ENCODE data around the gene COL16A1.
A peak's percentile ranks its signal among the peaks of the same experiment; 100 is the strongest.

COL16A1 gene

DNA sequence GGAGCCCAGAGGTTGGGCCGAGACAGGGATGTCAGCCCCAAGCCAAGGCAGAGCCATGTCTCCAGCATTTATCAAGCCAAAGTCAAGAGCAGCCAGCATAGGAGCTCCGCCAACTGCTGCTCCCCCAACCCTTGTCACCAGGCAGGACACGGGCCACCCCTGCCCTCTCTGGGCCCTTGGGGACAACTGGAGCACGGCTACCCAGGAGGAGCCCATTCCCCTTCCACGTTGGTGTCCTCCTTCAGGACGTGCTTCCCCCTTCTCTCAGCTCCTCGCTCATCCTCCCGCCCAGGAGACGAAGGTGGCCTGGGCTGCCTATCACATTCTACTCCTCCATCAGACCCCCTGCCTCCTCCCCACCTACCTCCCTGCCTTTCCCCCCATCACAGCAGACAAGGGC lies 39.3 kb downstream of the COL16A1 start:
- no peak for DNase-seq (ENCODE audit: extremely low read depth, low read depth)
- TF ChIP-seq, protein P1, sequence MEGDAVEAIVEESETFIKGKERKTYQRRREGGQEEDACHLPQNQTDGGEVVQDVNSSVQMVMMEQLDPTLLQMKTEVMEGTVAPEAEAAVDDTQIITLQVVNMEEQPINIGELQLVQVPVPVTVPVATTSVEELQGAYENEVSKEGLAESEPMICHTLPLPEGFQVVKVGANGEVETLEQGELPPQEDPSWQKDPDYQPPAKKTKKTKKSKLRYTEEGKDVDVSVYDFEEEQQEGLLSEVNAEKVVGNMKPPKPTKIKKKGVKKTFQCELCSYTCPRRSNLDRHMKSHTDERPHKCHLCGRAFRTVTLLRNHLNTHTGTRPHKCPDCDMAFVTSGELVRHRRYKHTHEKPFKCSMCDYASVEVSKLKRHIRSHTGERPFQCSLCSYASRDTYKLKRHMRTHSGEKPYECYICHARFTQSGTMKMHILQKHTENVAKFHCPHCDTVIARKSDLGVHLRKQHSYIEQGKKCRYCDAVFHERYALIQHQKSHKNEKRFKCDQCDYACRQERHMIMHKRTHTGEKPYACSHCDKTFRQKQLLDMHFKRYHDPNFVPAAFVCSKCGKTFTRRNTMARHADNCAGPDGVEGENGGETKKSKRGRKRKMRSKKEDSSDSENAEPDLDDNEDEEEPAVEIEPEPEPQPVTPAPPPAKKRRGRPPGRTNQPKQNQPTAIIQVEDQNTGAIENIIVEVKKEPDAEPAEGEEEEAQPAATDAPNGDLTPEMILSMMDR (IDR thresholded peaks at IDR 0.05; ENCODE audit: low read depth, low read length) = no peak

DNA sequence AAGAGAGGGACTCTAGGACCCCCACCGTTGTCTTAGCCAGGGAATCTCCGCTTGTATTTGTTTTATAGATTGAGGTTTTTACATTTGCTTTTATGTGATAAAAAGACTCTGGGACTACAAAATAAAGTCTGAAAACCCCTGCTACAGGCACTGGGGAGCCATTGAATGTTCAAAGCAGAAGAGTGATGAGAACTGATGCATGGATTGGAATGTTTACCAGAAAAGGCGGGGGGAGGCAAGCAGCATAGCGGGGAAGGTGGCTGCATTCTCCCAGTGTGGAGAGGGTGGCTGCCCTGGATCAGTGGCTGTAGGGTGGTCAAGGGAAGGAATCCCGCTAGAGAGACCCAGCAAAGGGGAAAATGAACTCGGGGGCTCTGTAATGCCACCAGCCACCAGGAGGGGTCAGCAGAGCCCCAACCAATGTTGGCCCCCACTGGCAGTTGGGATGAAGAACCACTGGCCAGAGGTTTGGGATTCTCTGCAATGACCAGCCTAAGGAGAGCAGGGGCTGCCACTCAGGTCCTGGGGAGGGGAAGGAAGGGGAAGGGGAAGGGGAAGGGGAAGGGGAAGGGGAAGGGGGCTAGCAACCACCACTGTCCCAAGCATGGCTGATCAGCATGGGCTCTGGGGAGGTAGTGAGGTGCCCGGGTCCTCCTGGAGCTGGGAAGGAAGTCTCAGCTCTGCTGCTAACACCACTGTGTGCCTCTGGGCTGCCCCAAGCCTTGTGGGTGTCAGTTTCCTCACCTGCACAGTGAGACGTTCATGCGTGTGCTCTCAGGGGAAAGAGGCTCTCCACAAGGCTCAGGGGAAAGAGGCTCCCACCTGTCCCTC lies 40.0 kb downstream of the COL16A1 start:
- TF ChIP-seq, protein P1 (IDR thresholded peaks at IDR 0.05; ENCODE audit: low read depth, low read length) = peak; percentile 83
- DNase-seq (ENCODE audit: extremely low read depth, low read depth) = no peak

DNA sequence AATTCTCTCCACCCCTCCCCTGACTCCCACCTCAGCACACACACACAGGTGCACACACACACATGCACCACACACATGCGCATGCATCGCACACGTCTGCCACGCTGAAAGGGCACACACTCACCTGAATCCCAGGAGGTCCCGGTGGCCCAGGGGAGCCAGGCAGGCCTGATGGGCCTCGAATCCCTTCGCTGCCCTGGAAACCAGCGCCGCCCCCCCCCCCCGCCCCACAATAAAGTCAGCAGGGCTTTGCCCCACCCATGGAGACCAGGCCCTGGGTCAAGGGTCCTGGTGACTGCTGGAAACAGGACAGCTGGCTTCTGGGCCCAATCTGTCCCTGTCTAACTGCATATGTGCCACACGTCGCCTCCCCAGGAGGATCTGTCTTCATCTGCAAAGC lies 41.4 kb downstream of the COL16A1 start:
- TF ChIP-seq, protein P1 (IDR thresholded peaks at IDR 0.05; ENCODE audit: low read depth, low read length) = no peak
- DNase-seq (ENCODE audit: extremely low read depth, low read depth) = no peak

DNA sequence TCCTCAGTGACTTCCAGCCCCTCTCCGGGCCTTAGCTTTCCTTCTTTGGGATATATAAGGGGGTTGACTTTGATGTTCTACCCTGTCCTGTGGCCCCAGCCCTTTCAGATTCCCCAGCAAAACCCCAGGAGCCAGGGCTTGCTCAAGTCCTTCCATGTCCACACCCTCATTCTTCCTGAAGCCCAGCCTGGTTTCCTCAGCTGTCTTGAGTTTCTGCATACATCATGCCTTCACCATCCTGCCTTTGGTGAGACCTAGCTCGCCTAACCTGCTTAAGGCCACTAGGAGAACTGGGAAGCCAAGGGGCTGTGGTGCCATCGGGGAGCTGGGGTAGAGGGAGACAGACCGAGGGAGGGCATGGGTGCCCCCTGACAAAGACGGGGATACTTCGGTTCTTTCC lies 42.0 kb downstream of the COL16A1 start:
- TF ChIP-seq, protein P1 (IDR thresholded peaks at IDR 0.05; ENCODE audit: low read depth, low read length) = no peak
- no peak for DNase-seq (ENCODE audit: extremely low read depth, low read depth)

DNA sequence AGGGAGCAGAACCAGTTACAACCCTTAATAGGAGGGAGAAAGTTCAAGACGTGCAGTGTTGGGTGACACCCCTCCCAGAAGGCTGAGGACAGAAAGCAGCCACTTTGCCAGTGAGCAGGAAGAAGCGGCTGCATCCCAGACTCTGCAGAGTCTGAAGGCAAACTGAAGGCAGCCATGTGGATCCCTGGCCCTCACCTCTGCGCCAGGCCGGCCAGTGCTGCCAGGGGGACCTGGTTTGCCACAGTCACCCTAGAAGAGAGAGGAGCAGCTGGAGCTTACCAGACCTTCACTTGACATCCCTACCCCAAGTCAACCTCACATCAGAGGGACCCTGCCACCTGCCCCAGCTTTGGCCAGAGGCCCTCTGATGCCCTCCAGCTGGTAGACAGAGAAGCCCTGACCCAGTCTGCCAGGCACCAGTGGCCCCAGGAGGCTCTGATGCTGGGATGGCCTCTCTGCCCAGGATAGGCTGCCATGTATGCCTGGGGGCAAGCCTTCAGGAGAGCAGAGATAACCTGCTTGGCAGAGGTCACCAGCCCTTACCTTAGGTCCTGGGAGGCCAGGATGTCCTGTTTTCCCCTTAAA lies 42.9 kb downstream of the COL16A1 start:
- DNase-seq (ENCODE audit: extremely low read depth, low read depth) = no peak
- TF ChIP-seq, protein P1 (IDR thresholded peaks at IDR 0.05; ENCODE audit: low read depth, low read length) = no peak

DNA sequence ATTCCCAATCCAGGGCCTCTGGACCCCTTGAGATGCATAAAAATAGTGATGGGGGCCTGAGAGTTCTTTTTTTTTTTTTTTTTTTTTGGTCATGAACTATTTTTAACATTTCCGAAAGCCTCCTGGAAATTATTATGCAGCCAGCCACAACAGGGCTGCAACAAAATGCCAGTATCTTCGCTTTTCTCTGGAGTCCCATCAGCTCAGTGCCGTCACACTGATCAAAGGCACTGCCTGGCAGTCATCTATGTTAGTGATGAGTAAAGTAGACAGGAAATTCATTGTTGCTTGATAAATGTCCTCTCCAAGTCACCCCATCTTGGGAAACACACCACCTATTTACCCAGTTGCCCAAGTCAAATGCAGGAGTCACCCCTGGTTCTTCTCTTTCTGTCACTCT lies 43.9 kb downstream of the COL16A1 start:
- DNase-seq (ENCODE audit: extremely low read depth, low read depth) = no peak
- TF ChIP-seq, protein P1 (IDR thresholded peaks at IDR 0.05; ENCODE audit: low read depth, low read length) = no peak

DNA sequence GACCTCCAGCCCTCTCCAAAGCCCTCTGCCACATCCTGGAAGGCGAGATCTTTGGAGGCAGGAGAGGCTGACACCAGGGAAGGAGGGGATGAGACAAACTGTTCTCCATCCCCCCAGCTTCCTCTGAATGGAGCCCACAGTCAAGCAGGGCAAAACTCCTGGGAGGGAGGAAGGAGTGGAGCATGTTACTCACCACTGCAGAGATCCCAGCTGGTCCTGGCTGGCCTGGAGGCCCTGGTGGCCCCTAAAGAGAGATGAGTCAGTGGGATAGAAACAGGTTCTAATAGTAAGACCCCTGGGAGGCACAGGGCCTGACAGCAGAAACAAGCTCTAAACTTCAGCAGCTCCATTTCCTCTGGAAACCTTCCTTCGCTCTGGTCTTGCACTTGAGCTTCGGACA lies 45.1 kb downstream of the COL16A1 start:
- DNase-seq (ENCODE audit: extremely low read depth, low read depth) = no peak
- TF ChIP-seq, protein P1 (IDR thresholded peaks at IDR 0.05; ENCODE audit: low read depth, low read length) = no peak
